SU-DHL-6 (cell line): ENCODE data around the gene NEUROG2.

ENCODE experiments used
- CTCF ChIP-seq: fragments of 200-600 bp; sonication (generic); IDR thresholded peaks from one replicate; pipeline ENCODE4 v1.5.1; 2017; ENCODE audit warnings: antibody characterized with exemption, mild to moderate bottlenecking, low read length, moderate library complexity; ENCODE audit not compliant: insufficient read depth, poor library complexity, severe bottlenecking
- EZH2phosphoT487 ChIP-seq: fragments of 200-600 bp; sonication (generic), shearing (Covaris generic); conservative IDR thresholded peaks from 2 replicates; pipeline ENCODE4 v1.6.1; 2018; ENCODE audit warnings: mild to moderate bottlenecking, antibody characterized with exemption, low read length, moderate library complexity, mixed read lengths

GRCh38 chr4:112559053-112559452 is 43.1 kb upstream of the NEUROG2 start:
- no peak for TF ChIP-seq CTCF
- TF ChIP-seq EZH2phosphoT487 = no peak
